Measurements from ENCODE around the gene KIF5B. TPM values are rescaled to one million over a fixed set of nuclear protein-coding genes. Genes with fewer than 3 reads are reported as not detected.

The KIF5B gene
- total and polyA plus RNA-seq, 9 of the 15 experiments (the other 6 are each of a cell fraction or from before 2014, with no cell fraction given) = 24.4 to 94.4 (median 68.9) TPM

GRCh38 chr10:32056136-32057035, at the start of gene KIF5B (continued):
- no peak; the same call in 1 of the 2 replicates for TF ChIP-seq RERE (CRISPR knock-in tag; IDR thresholded peaks at IDR 0.05; ENCODE audit: borderline replicate concordance)
- no peak for TF ChIP-seq ZNF830 (CRISPR knock-in tag; IDR thresholded peaks at IDR 0.05)
- no peak for TF ChIP-seq ID3 (CRISPR knock-in tag; IDR thresholded peaks at IDR 0.05)
- no peak for TF ChIP-seq ID3 (tag; IDR thresholded peaks at IDR 0.05)
- TF ChIP-seq RBFOX2 (IDR thresholded peaks at IDR 0.05; ENCODE audit: low read depth, low read length) = peak; percentile 98
- no peak for TF ChIP-seq HDAC6 (IDR thresholded peaks at IDR 0.05; ENCODE audit: low read depth, low read length)
- TF ChIP-seq HLTF (IDR thresholded peaks at IDR 0.05) = no peak
- TF ChIP-seq ZBTB1 (CRISPR knock-in tag; IDR thresholded peaks at IDR 0.05; ENCODE audit: borderline replicate concordance, low read depth) = no peak; the same call in 1 of the 2 replicates
- TF ChIP-seq RB1 (IDR thresholded peaks at IDR 0.05; ENCODE audit: low read depth) = peak; percentile 50; the same call in 1 of the 2 replicates
- no peak for TF ChIP-seq ZNF408 (CRISPR knock-in tag; IDR thresholded peaks at IDR 0.05; ENCODE audit: low read depth)
- TF ChIP-seq ZNF197 (CRISPR knock-in tag; IDR thresholded peaks at IDR 0.05; ENCODE audit: low read depth) = no peak
- no peak for TF ChIP-seq ZNF232 (CRISPR knock-in tag; IDR thresholded peaks at IDR 0.05)
- TF ChIP-seq RAD51 (IDR thresholded peaks at IDR 0.05; ENCODE audit: borderline replicate concordance, low read depth) = no peak
- no peak for TF ChIP-seq ADNP (tag; IDR thresholded peaks at IDR 0.05)
- no peak for TF ChIP-seq MEF2D (tag; conservative IDR thresholded peaks at IDR 0.05; ENCODE audit: low read depth)
- TF ChIP-seq MTF1 (CRISPR knock-in tag; IDR thresholded peaks at IDR 0.05; ENCODE audit: borderline replicate concordance) = no peak
- peak; percentile 59; the same call in 1 of the 2 replicates for TF ChIP-seq HOMEZ (CRISPR knock-in tag; IDR thresholded peaks at IDR 0.05)
- no peak for TF ChIP-seq GABPB2 (CRISPR knock-in tag; conservative IDR thresholded peaks at IDR 0.05)
- TF ChIP-seq ETV6 (IDR thresholded peaks at IDR 0.05; ENCODE audit: borderline replicate concordance in 1 of 2, low read depth in 2 of 2, low read length in 1 of 2) = no peak
- TF ChIP-seq ETV6 (CRISPR knock-in tag; IDR thresholded peaks at IDR 0.05; ENCODE audit: borderline replicate concordance) = no peak; the same call in 1 of the 2 replicates
- no peak for TF ChIP-seq SLC30A9 (CRISPR knock-in tag; IDR thresholded peaks at IDR 0.05)

Data from K562 (cell line).